MCF 10A (cell line): ENCODE data around the gene RUVBL2. TPM values are rescaled to one million over a fixed set of nuclear protein-coding genes. Genes with fewer than 3 reads are reported as not detected.

Source experiments
- BruUV-seq: library from RNA; stranded (reverse); fragments of 400-500 nt; replicated peaks from 2 replicates; lab custom pipeline; 2021; lab: Mats Ljungman, UMichigan
- CTCF ChIA-PET: fragments of 300-600 bp; sonication (Branson Sonifier 250); formaldehyde crosslinking; extraction: SDS; loops from one replicate; lab custom pipeline; 2021; ENCODE audit warnings: antibody characterized with exemption, inconsistent platforms; lab: Yijun Ruan, JAX
- POLR2A ChIA-PET: fragments of 300-600, 350-650 bp; sonication (Branson Sonifier 250); formaldehyde crosslinking; extraction: SDS; loops from one replicate; lab custom pipeline; 2020; ENCODE audit warnings: antibody characterized with exemption, inconsistent platforms; lab: Yijun Ruan, JAX
- DNase-seq: peaks from one replicate; pipeline ENCODE4 v3.0.0-alpha.2; 2018; ENCODE audit not compliant: unreplicated experiment
- H3K27ac Mint-ChIP-seq: one replicate; pipeline ENCODE4 v1.8.0; 2022; ENCODE audit warnings: mild to moderate bottlenecking, low read depth, mixed read lengths; ENCODE audit not compliant: unreplicated experiment
- H3K27me3 Mint-ChIP-seq: one replicate; pipeline ENCODE4 v1.8.0; 2022; ENCODE audit warnings: mixed read lengths; ENCODE audit not compliant: insufficient read depth, unreplicated experiment
- H3K36me3 Mint-ChIP-seq: one replicate; pipeline ENCODE4 v1.8.0; 2022; ENCODE audit warnings: mild to moderate bottlenecking, moderate library complexity, mixed read lengths; ENCODE audit not compliant: insufficient read depth, unreplicated experiment
- H3K4me1 Mint-ChIP-seq: one replicate; pipeline ENCODE4 v1.8.0; 2022; ENCODE audit warnings: mixed read lengths; ENCODE audit not compliant: insufficient read depth, unreplicated experiment
- H3K4me3 Mint-ChIP-seq: one replicate; pipeline ENCODE4 v1.8.0; 2022; ENCODE audit warnings: mild to moderate bottlenecking, moderate library complexity, mixed read lengths; ENCODE audit not compliant: unreplicated experiment
- H3K9me3 Mint-ChIP-seq: one replicate; pipeline ENCODE4 v1.8.0; 2022; ENCODE audit warnings: mixed read lengths; ENCODE audit not compliant: unreplicated experiment
- CTCF ChIP-seq: fragments of 200-600 bp; IDR thresholded peaks from one replicate; pipeline ENCODE4 v1.8.0; 2022; ENCODE audit warnings: antibody characterized with exemption, mild to moderate bottlenecking; ENCODE audit not compliant: unreplicated experiment
- intact Hi-C: fragments of 100-400 bp; cut with micrococcal nuclease; formaldehyde crosslinking; loops from 2 replicates; pipeline ENCODE4 v1.14.1; 2022
- total RNA-seq: library from RNA; stranded (reverse); gene quantifications from 2 replicates; pipeline ENCODE4 v1.2.3, GENCODE V29; 2022

The RUVBL2 gene
- total RNA-seq, 1 experiment from 2014 or later, result 156 TPM

- ChIA-PET POLR2A (interaction anchor here (1.0 to 3.2 kb wide), 3 partner anchors 12 to 135 kb away, joined by 3 to 13 read pairs (median 5); partner anchors contain the start of genes GYS1, NTF4, PPP1R15A and RUVBL2), CTCF (interaction anchor here (0.5 to 2.9 kb wide), 3 partner anchors 9 to 121 kb away, joined by 3 to 9 read pairs (median 3); no protein-coding TSS in a partner anchor)
- no peaks in the 10 kb centered on the region for H3K9me3 Mint-ChIP-seq
- no peak for TF ChIP-seq CTCF
- peaks cover 87% of the 10 kb centered on the region for H3K36me3 Mint-ChIP-seq
- no TSS peak for BruUV-seq
- no peak for DNase-seq
- intact Hi-C loops, result no loop called here
- no peaks in the 10 kb centered on the region for H3K4me1 Mint-ChIP-seq
- no peak overlapping the region for H3K4me3 Mint-ChIP-seq
- H3K27me3 Mint-ChIP-seq, result no peaks in the 10 kb centered on the region
- H3K27ac Mint-ChIP-seq, result no peak overlapping the region
Observed at GRCh38 chr19:49006905-49007304, 13.2 kb downstream of the RUVBL2 start.

- Mint-ChIP-seq H3K9me3 (no peaks in the 10 kb centered on the region), H3K36me3 (peaks cover 71% of the 10 kb centered on the region), H3K4me3 (no peak overlapping the region), H3K4me1 (no peaks in the 10 kb centered on the region), H3K27me3 (no peaks in the 10 kb centered on the region), H3K27ac (no peak overlapping the region)
- DNase-seq, result no peak
- no peak for TF ChIP-seq CTCF
- ChIA-PET POLR2A (interaction anchor here (0.5 to 1.4 kb wide), 4 partner anchors 10 to 188 kb away, joined by 3 to 4 read pairs (median 3); partner anchors contain the start of genes GYS1 and RUVBL2), CTCF (interaction anchor here (0.7 kb wide), 1 partner anchor 214 kb away, joined by 3 read pairs; no protein-coding TSS in a partner anchor)
- intact Hi-C loops, result no loop called here
- no TSS peak for BruUV-seq
Observed at GRCh38 chr19:49009828-49010227, 16.1 kb downstream of the RUVBL2 start.

GRCh38 chr19:49010453-49010852, 16.8 kb downstream of the RUVBL2 start:
- H3K4me3 Mint-ChIP-seq, result no peak overlapping the region
- ChIA-PET POLR2A (interaction anchor here (0.5 to 1.3 kb wide), 3 partner anchors 9 to 187 kb away, joined by 3 to 4 read pairs (median 3); partner anchors contain the start of genes GYS1 and RUVBL2), CTCF (interaction anchor here (0.6 kb wide), 1 partner anchor 336 kb away, joined by 3 read pairs; no protein-coding TSS in a partner anchor)
- DNase-seq, result no peak
- BruUV-seq, result no TSS peak
- intact Hi-C loops, result no loop called here
- H3K4me1 Mint-ChIP-seq, result no peaks in the 10 kb centered on the region
- no peaks in the 10 kb centered on the region for H3K27me3 Mint-ChIP-seq
- peaks cover 68% of the 10 kb centered on the region for H3K36me3 Mint-ChIP-seq
- TF ChIP-seq CTCF, result no peak
- H3K27ac Mint-ChIP-seq, result no peak overlapping the region
- no peaks in the 10 kb centered on the region for H3K9me3 Mint-ChIP-seq

GRCh38 chr19:49011194-49011593, 17.5 kb downstream of the RUVBL2 start:
- Mint-ChIP-seq H3K27ac (no peak overlapping the region), H3K4me3 (no peak overlapping the region), H3K9me3 (no peaks in the 10 kb centered on the region), H3K27me3 (no peaks in the 10 kb centered on the region), H3K4me1 (no peaks in the 10 kb centered on the region), H3K36me3 (peaks cover 69% of the 10 kb centered on the region)
- TF ChIP-seq CTCF, result no peak
- POLR2A ChIA-PET, result no interaction called here
- DNase-seq, result no peak
- intact Hi-C loops, result no loop called here
- BruUV-seq, result no TSS peak
- CTCF ChIA-PET, result interaction anchor here (0.6 kb wide), 1 partner anchor 336 kb away, joined by 3 read pairs; no protein-coding TSS in a partner anchor
